Osteoblast (primary cell): ENCODE results near the gene SLC4A11. TPM values are rescaled to one million over a fixed set of nuclear protein-coding genes. Genes with fewer than 3 reads are reported as not detected.

Experiments
- DNase-seq: peaks from one replicate; pipeline ENCODE4 v3.0.0; 2011; ENCODE audit warnings: low spot score, mixed read lengths; ENCODE audit not compliant: insufficient read length; ENCODE audit errors: missing footprints
- H2AFZ ChIP-seq: 2 replicates; pipeline ENCODE4 v1.6.0; 2011; ENCODE audit warnings: mild to moderate bottlenecking, low read length
- H3K27ac ChIP-seq: 2 replicates; pipeline ENCODE4 v1.5.1; 2011; ENCODE audit warnings: mild to moderate bottlenecking, low read depth, low read length, moderate library complexity
- H3K27me3 ChIP-seq: 2 replicates; pipeline ENCODE4 v1.6.0; 2012; ENCODE audit warnings: mild to moderate bottlenecking, control low read depth, inconsistent platforms, low read length, moderate library complexity; ENCODE audit not compliant: insufficient read depth
- H3K36me3 ChIP-seq: 2 replicates; pipeline ENCODE4 v1.5.1; 2011; ENCODE audit warnings: mild to moderate bottlenecking, low read length, control low read depth, moderate library complexity; ENCODE audit not compliant: insufficient read depth
- H3K4me1 ChIP-seq: 2 replicates; pipeline ENCODE4 v1.5.1; 2011; ENCODE audit warnings: mild to moderate bottlenecking, low read length, control low read depth, moderate library complexity; ENCODE audit not compliant: insufficient read depth
- H3K4me2 ChIP-seq: 2 replicates; pipeline ENCODE4 v1.6.0; 2011; ENCODE audit warnings: mild to moderate bottlenecking, low read length; ENCODE audit not compliant: insufficient read depth
- H3K4me3 ChIP-seq: fragments of 200-600 bp; sonication (generic); 3 replicates; pipeline ENCODE4 v1.5.1; 2012; ENCODE audit warnings: mild to moderate bottlenecking, low read length, inconsistent platforms; ENCODE audit not compliant: insufficient read depth
- H3K79me2 ChIP-seq: 2 replicates; pipeline ENCODE4 v1.6.0; 2012; ENCODE audit warnings: mild to moderate bottlenecking, low read length, control low read depth, inconsistent platforms; ENCODE audit not compliant: insufficient read depth
- H3K9me3 ChIP-seq: 2 replicates; pipeline ENCODE4 v1.5.1; 2011; ENCODE audit warnings: low read depth, low read length, control low read depth
- H4K20me1 ChIP-seq: 2 replicates; pipeline ENCODE4 v1.6.0; 2012; ENCODE audit warnings: mild to moderate bottlenecking, low read length, control low read depth; ENCODE audit not compliant: insufficient read depth
- CTCF ChIP-seq: IDR thresholded peaks from 2 replicates; pipeline ENCODE4 v1.5.1; 2011; ENCODE audit warnings: mild to moderate bottlenecking, low read depth, low read length, moderate library complexity; ENCODE audit errors: extremely low read depth
- total RNA-seq: library from RNA; depleted of rRNA; stranded (reverse); fragments of >200 nt; gene quantifications from 2 replicates; pipeline ENCODE4 v1.2.3, GENCODE V29; 2012

The SLC4A11 gene
- total RNA-seq, 1 donor: under 0.01 TPM

GRCh38 chr20:3281437-3281836, 42.4 kb upstream of the SLC4A11 start:
- TF ChIP-seq CTCF: no peak
- peaks cover 1% of the 10 kb centered on the region for H3K4me1 ChIP-seq
- no peak for DNase-seq
- no peaks in the 10 kb centered on the region for H3K27me3 ChIP-seq
- H3K9me3 ChIP-seq: no peaks in the 10 kb centered on the region
- H4K20me1 ChIP-seq: peaks cover 1% of the 10 kb centered on the region
- H3K36me3 ChIP-seq: peaks cover 24% of the 10 kb centered on the region
- H3K4me2 ChIP-seq: no peak overlapping the region
- no peak overlapping the region for H3K27ac ChIP-seq
- no peak overlapping the region for H3K4me3 ChIP-seq
- H3K79me2 ChIP-seq: no peaks in the 10 kb centered on the region
- H2AFZ ChIP-seq: no peak overlapping the region

DNA sequence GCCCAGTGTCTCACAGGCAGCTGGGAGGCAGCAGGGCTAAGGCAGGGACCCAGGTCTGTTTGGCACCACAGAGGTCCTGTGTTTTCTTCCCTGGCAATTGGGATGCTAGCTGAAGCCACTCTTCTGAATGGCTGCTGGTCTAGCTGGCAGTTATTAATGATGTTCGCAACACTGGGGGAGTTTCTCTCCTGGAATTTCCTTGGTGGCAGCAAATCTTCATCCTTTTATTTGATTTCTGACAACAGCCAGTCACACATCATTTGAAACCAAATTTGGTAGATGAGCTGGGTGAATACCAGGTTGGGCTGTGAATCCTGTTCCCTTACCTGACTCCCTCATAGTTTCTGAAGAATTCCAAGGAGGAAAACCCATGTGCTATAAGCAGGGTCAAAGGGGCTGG, 40.8 kb upstream of the SLC4A11 start:
- Histone ChIP-seq H3K4me3 (no peak overlapping the region), H3K27me3 (no peaks in the 10 kb centered on the region), H4K20me1 (peaks cover 11% of the 10 kb centered on the region), H3K4me2 (no peak overlapping the region), H3K4me1 (peaks cover 13% of the 10 kb centered on the region), H3K9me3 (no peaks in the 10 kb centered on the region), H3K36me3 (peaks cover 30% of the 10 kb centered on the region), H2AFZ (no peak overlapping the region), H3K79me2 (no peaks in the 10 kb centered on the region), H3K27ac (no peak overlapping the region)
- DNase-seq: no peak
- TF ChIP-seq CTCF: no peak

DNA sequence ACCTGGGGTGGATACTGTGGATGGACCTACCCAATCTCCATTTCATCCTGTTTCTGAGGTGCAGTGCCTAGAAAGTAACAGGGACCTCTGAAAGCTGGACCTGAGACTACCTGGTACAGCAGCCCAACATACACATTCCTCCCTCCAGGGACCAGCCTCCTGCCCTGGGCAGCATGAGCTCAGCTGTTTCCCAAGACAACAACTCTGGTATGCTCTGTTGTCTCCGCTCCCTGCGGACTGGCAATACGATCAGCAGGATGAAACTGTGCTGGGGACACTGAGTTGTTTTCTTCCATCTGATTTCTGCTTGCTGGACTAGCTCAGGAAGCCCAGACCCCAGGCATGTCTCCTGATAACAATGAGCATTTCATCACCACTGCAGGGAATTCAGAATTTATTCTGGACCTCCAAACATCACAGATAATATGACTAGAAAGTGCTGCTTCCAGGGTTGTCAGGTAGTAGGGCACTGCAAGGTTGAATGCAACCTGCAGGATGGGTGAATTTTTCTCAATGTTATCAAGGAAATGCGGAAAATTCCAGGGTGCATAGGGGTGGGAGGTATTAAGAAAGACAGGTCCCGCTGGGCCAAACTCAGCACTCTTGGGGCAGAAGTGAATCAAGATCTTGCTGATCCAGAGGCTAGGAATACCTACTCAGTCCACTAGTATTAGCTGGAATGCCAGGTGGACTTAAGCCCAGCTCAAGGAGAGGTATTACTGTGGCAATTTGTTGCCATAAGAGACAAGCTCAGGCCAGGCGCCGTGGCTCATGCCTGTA, 38.9 kb upstream of the SLC4A11 start:
- H3K27ac ChIP-seq: no peak overlapping the region
- H3K36me3 ChIP-seq: peaks cover 38% of the 10 kb centered on the region
- H4K20me1 ChIP-seq: peaks cover 11% of the 10 kb centered on the region
- TF ChIP-seq CTCF: no peak
- no peak overlapping the region for H3K4me2 ChIP-seq
- H3K79me2 ChIP-seq: no peaks in the 10 kb centered on the region
- H3K9me3 ChIP-seq: no peaks in the 10 kb centered on the region
- no peak for DNase-seq
- no peaks in the 10 kb centered on the region for H3K27me3 ChIP-seq
- H3K4me3 ChIP-seq: no peak overlapping the region
- peaks cover 13% of the 10 kb centered on the region for H3K4me1 ChIP-seq
- H2AFZ ChIP-seq: no peak overlapping the region

DNA sequence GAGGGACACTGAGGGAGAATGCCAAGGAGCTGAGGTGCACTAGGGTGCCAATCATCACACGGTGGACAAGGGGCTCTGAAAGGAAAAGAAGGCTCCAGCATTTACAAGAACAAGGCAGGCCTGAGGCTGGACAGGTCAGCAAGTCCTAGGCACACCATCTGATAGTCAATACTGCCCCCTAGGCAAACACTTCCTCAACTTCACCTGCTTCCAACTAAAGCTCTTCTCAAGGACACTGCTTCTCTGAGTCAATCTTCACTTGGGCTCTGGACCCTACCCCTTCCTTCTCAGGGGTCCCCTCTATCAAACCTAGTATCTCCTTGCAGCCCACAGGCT, 37.7 kb upstream of the SLC4A11 start:
- Histone ChIP-seq H3K27me3 (no peaks in the 10 kb centered on the region), H3K4me2 (no peak overlapping the region), H3K27ac (no peak overlapping the region), H4K20me1 (peaks cover 11% of the 10 kb centered on the region), H2AFZ (no peak overlapping the region), H3K4me3 (no peak overlapping the region), H3K36me3 (peaks cover 38% of the 10 kb centered on the region), H3K9me3 (no peaks in the 10 kb centered on the region), H3K79me2 (no peaks in the 10 kb centered on the region), H3K4me1 (peaks cover 13% of the 10 kb centered on the region)
- peak; percentile 52 for TF ChIP-seq CTCF
- no peak for DNase-seq
